Measurements from ENCODE around the gene CTNNA3. TPM values are rescaled to one million over a fixed set of nuclear protein-coding genes. Genes with fewer than 3 reads are reported as not detected.

The CTNNA3 gene
- total and polyA plus RNA-seq, 4 donors, result under 0.01 to 39.8 (median 0.09) TPM

GRCh38 chr10:67606572-67606971 lies 89.4 kb downstream of the CTNNA3 start:
- no peak for ATAC-seq (ENCODE audit: insufficient read depth, low FRiP score)
- no peak overlapping the region for H3K4me3 ChIP-seq
- no peaks in the 10 kb centered on the region for H3K27me3 ChIP-seq (ENCODE audit: control insufficient read depth in 3 of 3, insufficient read depth in 3 of 3, low read length in 2 of 3)
- H3K9ac ChIP-seq (ENCODE audit: insufficient read depth in 1 of 2, low read length in 2 of 2), result no peak overlapping the region
- 63 to 75% methylated on average over 3 of the region's 3 CpGs for WGBS, 2 donors
- H3K9me3 ChIP-seq (ENCODE audit: control insufficient read depth in 4 of 4, insufficient read depth in 3 of 4, low read length in 3 of 4), result peaks cover 0 to under 1% (median 0%) of the 10 kb centered on the region in 4 donors
- H3K36me3 ChIP-seq (ENCODE audit: control insufficient read depth in 4 of 4, insufficient read depth in 4 of 4, low read length in 4 of 4), result no peaks in the 10 kb centered on the region
- TF ChIP-seq CTCF (IDR thresholded peaks at IDR 0.05; ENCODE audit: control extremely low read depth, extremely low read depth), result no peak
- H3K27ac ChIP-seq (ENCODE audit: low read depth in 1 of 2, low read length in 1 of 2), result peak overlapping the region in 1 of 2 donors; percentile 66
- DNase-seq, result no peak
- peaks cover 0 to 13% (median 0%) of the 10 kb centered on the region in 5 donors for H3K4me1 ChIP-seq (ENCODE audit: control insufficient read depth in 5 of 5, insufficient read depth in 5 of 5, low read length in 5 of 5)

GRCh38 chr10:67603701-67604100 lies 92.3 kb downstream of the CTNNA3 start:
- Histone ChIP-seq H3K4me1 (ENCODE audit: control insufficient read depth in 5 of 5, insufficient read depth in 5 of 5, low read length in 5 of 5) (peaks cover 0 to 13% (median 0%) of the 10 kb centered on the region in 5 donors), H3K27me3 (ENCODE audit: control insufficient read depth in 3 of 3, insufficient read depth in 3 of 3, low read length in 2 of 3) (no peaks in the 10 kb centered on the region), H3K9me3 (ENCODE audit: control insufficient read depth in 4 of 4, insufficient read depth in 3 of 4, low read length in 3 of 4) (peaks cover 0 to 1% (median 0%) of the 10 kb centered on the region in 4 donors), H3K4me3 (no peak overlapping the region), H3K27ac (ENCODE audit: low read depth in 1 of 2, low read length in 1 of 2) (no peak overlapping the region), H3K9ac (ENCODE audit: insufficient read depth in 1 of 2, low read length in 2 of 2) (no peak overlapping the region), H3K36me3 (ENCODE audit: control insufficient read depth in 4 of 4, insufficient read depth in 4 of 4, low read length in 4 of 4) (no peaks in the 10 kb centered on the region)
- no peak for TF ChIP-seq CTCF (IDR thresholded peaks at IDR 0.05; ENCODE audit: control extremely low read depth, extremely low read depth)
- 94% methylated on average over 3 of the region's 3 CpGs for WGBS, 2 donors
- DNase-seq, result no peak
- ATAC-seq (ENCODE audit: insufficient read depth, low FRiP score), result no peak

GRCh38 chr10:67603086-67603485 lies 92.9 kb downstream of the CTNNA3 start:
- Histone ChIP-seq H3K27ac (ENCODE audit: low read depth in 1 of 2, low read length in 1 of 2) (peak overlapping the region in 1 of 2 donors; percentile 9), H3K36me3 (ENCODE audit: control insufficient read depth in 4 of 4, insufficient read depth in 4 of 4, low read length in 4 of 4) (no peaks in the 10 kb centered on the region), H3K9me3 (ENCODE audit: control insufficient read depth in 4 of 4, insufficient read depth in 3 of 4, low read length in 3 of 4) (peaks cover 0 to 1% (median 0%) of the 10 kb centered on the region in 4 donors), H3K27me3 (ENCODE audit: control insufficient read depth in 3 of 3, insufficient read depth in 3 of 3, low read length in 2 of 3) (no peaks in the 10 kb centered on the region), H3K4me3 (no peak overlapping the region), H3K4me1 (ENCODE audit: control insufficient read depth in 5 of 5, insufficient read depth in 5 of 5, low read length in 5 of 5) (peaks cover 0 to 13% (median 0%) of the 10 kb centered on the region in 5 donors), H3K9ac (ENCODE audit: insufficient read depth in 1 of 2, low read length in 2 of 2) (no peak overlapping the region)
- WGBS, 2 donors, result 83 to 84% methylated on average over 8 of the region's 8 CpGs
- DNase-seq, result peak in 1 of 3 donors; percentile 18
- TF ChIP-seq CTCF (IDR thresholded peaks at IDR 0.05; ENCODE audit: control extremely low read depth, extremely low read depth), result no peak
- ATAC-seq (ENCODE audit: insufficient read depth, low FRiP score), result no peak
